ENCODE results near the gene PARN. TPM values are rescaled to one million over a fixed set of nuclear protein-coding genes. Genes with fewer than 3 reads are reported as not detected.
"Not testable (repeated sequence)": the region's sequence is repeated elsewhere in the genome, so short reads cannot be mapped to it uniquely, and the experiment has no call there.

Gene PARN
- total and polyA plus RNA-seq, 4 donors, result 8.1 to 32.2 (median 22.0) TPM

- H3K27ac ChIP-seq (ENCODE audit: low read depth in 1 of 2, low read length in 2 of 2), result no peak overlapping the region
- DNase-seq, result no peak
- H3K27me3 ChIP-seq (ENCODE audit: control insufficient read depth in 1 of 2, insufficient read depth in 2 of 2, low read length in 1 of 2), result no peaks in the 10 kb centered on the region
- H3K9me3 ChIP-seq (ENCODE audit: control insufficient read depth, low read length), result no peaks in the 10 kb centered on the region
- intact Hi-C loops (cut with DNase I), result no loop called here
- H3K4me1 ChIP-seq (ENCODE audit: control insufficient read depth in 1 of 2, insufficient read depth in 2 of 2, low read length in 2 of 2), result no peaks in the 10 kb centered on the region
- no peaks in the 10 kb centered on the region for H3K36me3 ChIP-seq (ENCODE audit: control insufficient read depth in 1 of 2, insufficient read depth in 2 of 2, low read length in 1 of 2)
- 87 to 92% methylated on average over 5 of the region's 5 CpGs for WGBS, 2 donors
- no peak for ATAC-seq (ENCODE audit: low FRiP score)
- H3K4me3 ChIP-seq (ENCODE audit: low read length in 2 of 2), result no peak overlapping the region
Measured at GRCh38 chr16:14446796-14447195, 183.3 kb downstream of the PARN start.

GRCh38 chr16:14445937-14446715, 183.9 kb downstream of the PARN start:
- no peak overlapping the region for H3K27ac ChIP-seq (ENCODE audit: low read depth in 1 of 2, low read length in 2 of 2)
- no peaks in the 10 kb centered on the region for H3K4me1 ChIP-seq (ENCODE audit: control insufficient read depth in 1 of 2, insufficient read depth in 2 of 2, low read length in 2 of 2)
- intact Hi-C loops (cut with DNase I), result no loop called here
- no peaks in the 10 kb centered on the region for H3K27me3 ChIP-seq (ENCODE audit: control insufficient read depth in 1 of 2, insufficient read depth in 2 of 2, low read length in 1 of 2)
- 91 to 95% methylated on average over 12 of the region's 12 CpGs for WGBS, 2 donors
- H3K36me3 ChIP-seq (ENCODE audit: control insufficient read depth in 1 of 2, insufficient read depth in 2 of 2, low read length in 1 of 2), result no peaks in the 10 kb centered on the region
- no peaks in the 10 kb centered on the region for H3K9me3 ChIP-seq (ENCODE audit: control insufficient read depth, low read length)
- no peak for ATAC-seq (ENCODE audit: low FRiP score)
- H3K4me3 ChIP-seq (ENCODE audit: low read length in 2 of 2), result no peak overlapping the region
- DNase-seq, result no peak

- no peaks in the 10 kb centered on the region for H3K36me3 ChIP-seq (ENCODE audit: control insufficient read depth in 1 of 2, insufficient read depth in 2 of 2, low read length in 1 of 2)
- intact Hi-C loops (cut with DNase I), result no loop called here
- H3K4me3 ChIP-seq (ENCODE audit: low read length in 2 of 2), result no peak overlapping the region
- ATAC-seq (ENCODE audit: low FRiP score) (no peak), DNase-seq (no peak)
- 91 to 96% methylated on average over 8 of the region's 8 CpGs for WGBS, 2 donors
- no peaks in the 10 kb centered on the region for H3K9me3 ChIP-seq (ENCODE audit: control insufficient read depth, low read length)
- no peaks in the 10 kb centered on the region for H3K4me1 ChIP-seq (ENCODE audit: control insufficient read depth in 1 of 2, insufficient read depth in 2 of 2, low read length in 2 of 2)
- H3K27ac ChIP-seq (ENCODE audit: low read depth in 1 of 2, low read length in 2 of 2), result no peak overlapping the region
- H3K27me3 ChIP-seq (ENCODE audit: control insufficient read depth in 1 of 2, insufficient read depth in 2 of 2, low read length in 1 of 2), result no peaks in the 10 kb centered on the region
Measured at GRCh38 chr16:14444979-14445810, 184.9 kb downstream of the PARN start.

- H3K9me3 ChIP-seq (ENCODE audit: control insufficient read depth, low read length); ATAC-seq (ENCODE audit: low FRiP score); H3K27me3 ChIP-seq (ENCODE audit: control insufficient read depth in 1 of 2, insufficient read depth in 2 of 2, low read length in 1 of 2); DNase-seq; intact Hi-C loops (cut with DNase I); H3K4me3 ChIP-seq (ENCODE audit: low read length in 2 of 2); H3K4me1 ChIP-seq (ENCODE audit: control insufficient read depth in 1 of 2, insufficient read depth in 2 of 2, low read length in 2 of 2); H3K36me3 ChIP-seq (ENCODE audit: control insufficient read depth in 1 of 2, insufficient read depth in 2 of 2, low read length in 1 of 2); H3K27ac ChIP-seq (ENCODE audit: low read depth in 1 of 2, low read length in 2 of 2): not testable (repeated sequence)
- WGBS, 2 donors, result 89 to 93% methylated on average over 9 of the region's 9 CpGs
Measured at GRCh38 chr16:14441533-14441932, 188.5 kb downstream of the PARN start.

- ATAC-seq (ENCODE audit: low FRiP score), result no peak
- Histone ChIP-seq H3K27ac (ENCODE audit: low read depth in 1 of 2, low read length in 2 of 2) (no peak overlapping the region), H3K9me3 (ENCODE audit: control insufficient read depth, low read length) (no peaks in the 10 kb centered on the region), H3K4me3 (ENCODE audit: low read length in 2 of 2) (no peak overlapping the region), H3K36me3 (ENCODE audit: control insufficient read depth in 1 of 2, insufficient read depth in 2 of 2, low read length in 1 of 2) (no peaks in the 10 kb centered on the region), H3K27me3 (ENCODE audit: control insufficient read depth in 1 of 2, insufficient read depth in 2 of 2, low read length in 1 of 2) (no peaks in the 10 kb centered on the region), H3K4me1 (ENCODE audit: control insufficient read depth in 1 of 2, insufficient read depth in 2 of 2, low read length in 2 of 2) (no peaks in the 10 kb centered on the region)
- intact Hi-C loops (cut with DNase I), result no loop called here
- DNase-seq, result no peak
- whole genome bisulfite sequencing, 2 donors, result 96 to 100% methylated on average over 1 of the region's 1 CpG
Measured at GRCh38 chr16:14438256-14438655, 191.8 kb downstream of the PARN start.

- Histone ChIP-seq H3K27me3 (ENCODE audit: control insufficient read depth in 1 of 2, insufficient read depth in 2 of 2, low read length in 1 of 2) (no peaks in the 10 kb centered on the region), H3K4me3 (ENCODE audit: low read length in 2 of 2) (no peak overlapping the region), H3K9me3 (ENCODE audit: control insufficient read depth, low read length) (no peaks in the 10 kb centered on the region), H3K4me1 (ENCODE audit: control insufficient read depth in 1 of 2, insufficient read depth in 2 of 2, low read length in 2 of 2) (no peaks in the 10 kb centered on the region), H3K36me3 (ENCODE audit: control insufficient read depth in 1 of 2, insufficient read depth in 2 of 2, low read length in 1 of 2) (no peaks in the 10 kb centered on the region), H3K27ac (ENCODE audit: low read depth in 1 of 2, low read length in 2 of 2) (no peak overlapping the region)
- WGBS, 2 donors, result 82 to 87% methylated on average over 7 of the region's 7 CpGs
- ATAC-seq (ENCODE audit: low FRiP score) (no peak), DNase-seq (no peak)
- intact Hi-C loops (cut with DNase I), result no loop called here
Measured at GRCh38 chr16:14437426-14437825, 192.6 kb downstream of the PARN start.

GRCh38 chr16:14436401-14436955, 193.6 kb downstream of the PARN start:
- no peaks in the 10 kb centered on the region for H3K36me3 ChIP-seq (ENCODE audit: control insufficient read depth in 1 of 2, insufficient read depth in 2 of 2, low read length in 1 of 2)

GRCh38 chr16:14434860-14435259, 195.2 kb downstream of the PARN start:
- 83 to 93% methylated on average over 8 of the region's 8 CpGs for WGBS, 2 donors
- Histone ChIP-seq H3K4me3 (ENCODE audit: low read length in 2 of 2) (no peak overlapping the region), H3K36me3 (ENCODE audit: control insufficient read depth in 1 of 2, insufficient read depth in 2 of 2, low read length in 1 of 2) (no peaks in the 10 kb centered on the region), H3K9me3 (ENCODE audit: control insufficient read depth, low read length) (no peaks in the 10 kb centered on the region), H3K27ac (ENCODE audit: low read depth in 1 of 2, low read length in 2 of 2) (no peak overlapping the region), H3K4me1 (ENCODE audit: control insufficient read depth in 1 of 2, insufficient read depth in 2 of 2, low read length in 2 of 2) (no peaks in the 10 kb centered on the region), H3K27me3 (ENCODE audit: control insufficient read depth in 1 of 2, insufficient read depth in 2 of 2, low read length in 1 of 2) (no peaks in the 10 kb centered on the region)
- intact Hi-C loops (cut with DNase I), result no loop called here
- no peak for DNase-seq
- no peak for ATAC-seq (ENCODE audit: low FRiP score)

More at GRCh38 chr16:14436401-14436955, 193.6 kb downstream of the PARN start:
- Histone ChIP-seq H3K4me1 (ENCODE audit: control insufficient read depth in 1 of 2, insufficient read depth in 2 of 2, low read length in 2 of 2) (no peaks in the 10 kb centered on the region), H3K9me3 (ENCODE audit: control insufficient read depth, low read length) (no peaks in the 10 kb centered on the region), H3K27me3 (ENCODE audit: control insufficient read depth in 1 of 2, insufficient read depth in 2 of 2, low read length in 1 of 2) (no peaks in the 10 kb centered on the region), H3K4me3 (ENCODE audit: low read length in 2 of 2) (no peak overlapping the region), H3K27ac (ENCODE audit: low read depth in 1 of 2, low read length in 2 of 2) (no peak overlapping the region)
- intact Hi-C loops (cut with DNase I), result no loop called here
- 73 to 87% methylated on average over 13 of the region's 13 CpGs for WGBS, 2 donors
- DNase-seq (no peak), ATAC-seq (ENCODE audit: low FRiP score) (no peak)
